GM12878 (cell line): ENCODE measurements around the gene FAM193B. TPM values are rescaled to one million over a fixed set of nuclear protein-coding genes. Genes with fewer than 3 reads are reported as not detected.

Source experiments
- CHD4 ChIP-seq: fragments of 200-600 bp; sonication (generic); IDR thresholded peaks from 2 replicates; pipeline ENCODE4 v1.6.1; 2016; ENCODE audit warnings: mild to moderate bottlenecking
- CTCF ChIP-seq, 3 experiments: IDR thresholded peaks in 2 of 3; conservative IDR thresholded peaks in 1 of 3; 2 replicates each; pipeline ENCODE4 v1.5.1; 2011; ENCODE audit warnings: low read depth in 3 of 3, low read length in 3 of 3, mild to moderate bottlenecking in 3 of 3, control low read depth in 2 of 3, moderate library complexity in 2 of 3, inconsistent platforms in 1 of 3, mixed read lengths in 1 of 3; ENCODE audit not compliant: control insufficient read depth in 2 of 3, insufficient read depth in 1 of 3; ENCODE audit errors: extremely low read depth in 1 of 3
- E2F8 ChIP-seq: fragments of 450-650 bp; IDR thresholded peaks from 2 replicates; pipeline ENCODE4 v1.6.1; 2018; ENCODE audit warnings: mild to moderate bottlenecking, low read depth, moderate library complexity; ENCODE audit not compliant: partially characterized antibody
- ESRRA ChIP-seq: IDR thresholded peaks from 2 replicates; pipeline ENCODE4 v1.6.1; 2012; ENCODE audit warnings: mild to moderate bottlenecking, low read length, improper control_type of control experiment
- HDGF ChIP-seq: fragments of 450-650 bp; IDR thresholded peaks from 2 replicates; pipeline ENCODE4 v1.6.1; 2016; ENCODE audit warnings: antibody characterized with exemption
- KAT2A ChIP-seq: conservative IDR thresholded peaks from 2 replicates; pipeline ENCODE4 v1.6.1; 2011; ENCODE audit warnings: low read depth, low read length; ENCODE audit not compliant: control insufficient read depth
- MEF2A ChIP-seq: IDR thresholded peaks from 2 replicates; pipeline ENCODE4 v1.6.1; 2011; ENCODE audit warnings: low read depth, mild to moderate bottlenecking, low read length, moderate library complexity; ENCODE audit not compliant: insufficient read depth
- NFYA ChIP-seq: IDR thresholded peaks from 2 replicates; pipeline ENCODE4 v1.6.1; 2011; ENCODE audit warnings: low read depth, mild to moderate bottlenecking, low read length, improper control_type of control experiment, borderline replicate concordance
- NR2C1 ChIP-seq: fragments of 450-650 bp; IDR thresholded peaks from 2 replicates; pipeline ENCODE4 v1.6.1; 2017; ENCODE audit warnings: antibody characterized with exemption, mild to moderate bottlenecking, moderate library complexity
- NRF1 ChIP-seq: conservative IDR thresholded peaks from 2 replicates; pipeline ENCODE4 v1.6.1; 2011; ENCODE audit warnings: mild to moderate bottlenecking, low read depth, low read length, improper control_type of control experiment
- PBX3 ChIP-seq: IDR thresholded peaks from 2 replicates; pipeline ENCODE4 v1.6.1; 2011; ENCODE audit warnings: mild to moderate bottlenecking, low read depth, low read length, moderate library complexity; ENCODE audit not compliant: insufficient replicate concordance
- RAD51 ChIP-seq: fragments of 450-650 bp; IDR thresholded peaks from 2 replicates; pipeline ENCODE4 v1.6.1; 2016; ENCODE audit warnings: moderate library complexity, mild to moderate bottlenecking, inconsistent platforms
- SRF ChIP-seq, 2 experiments: IDR thresholded peaks; 2 replicates each; pipeline ENCODE4 v1.6.1; 2011; ENCODE audit warnings: low read depth in 2 of 2, low read length in 2 of 2, mild to moderate bottlenecking in 1 of 2, moderate library complexity in 1 of 2
- TBL1XR1 ChIP-seq: IDR thresholded peaks from 2 replicates; pipeline ENCODE4 v1.6.1; 2012; ENCODE audit warnings: low read depth, low read length, improper control_type of control experiment
- USF2 ChIP-seq: IDR thresholded peaks from 2 replicates; pipeline ENCODE4 v1.6.1; 2011; ENCODE audit warnings: low read depth, low read length, improper control_type of control experiment, borderline replicate concordance
- WRNIP1 ChIP-seq: IDR thresholded peaks from 2 replicates; pipeline ENCODE4 v1.6.1; 2011; ENCODE audit warnings: low read depth, low read length, improper control_type of control experiment, borderline replicate concordance
- ZBED1 ChIP-seq: IDR thresholded peaks from 2 replicates; pipeline ENCODE4 v1.6.1; 2016; ENCODE audit warnings: borderline replicate concordance
- ZNF217 ChIP-seq: fragments of 450-650 bp; IDR thresholded peaks from 2 replicates; pipeline ENCODE4 v1.6.1; 2017; ENCODE audit warnings: antibody characterized with exemption, mild to moderate bottlenecking
- polyA plus RNA-seq, 11 experiments: library from polyadenylated mRNA; depleted of rRNA in 4 of 11; unstranded in 6 of 11; stranded (reverse) in 5 of 11; fragments of >200 nt; fragmentation: Nextera tagmentation in 4 of 11; fragmentation: Illumina TruSeq in 1 of 11; extraction: Ambion mirVana in 4 of 11; extraction: Trizol in 1 of 11; gene quantifications; 1 replicate in 1 of 11; 2 replicates in 10 of 11; pipeline versions ENCODE4 v1.2.1 to v1.2.3, GENCODE V29; 2011 to 2016; ENCODE audit warnings: inconsistent platforms in 2 of 11, missing spikeins in 2 of 11, low read depth in 1 of 11
- total RNA-seq, 4 experiments: library from RNA; depleted of rRNA in 3 of 4; stranded (reverse); fragments of >200 nt in 3 of 4; fragmentation: Illumina TruSeq in 1 of 4; extraction: Trizol in 1 of 4; gene quantifications; 2 replicates each; pipeline versions ENCODE4 v1.2.1 to v1.2.3, GENCODE V29; 2013 to 2021
- TF ChIP-seq, protein P1 (sequence below): fragments of 450-650 bp; IDR thresholded peaks from 2 replicates; pipeline ENCODE4 v1.6.1; 2017; ENCODE audit warnings: low read depth, mild to moderate bottlenecking, moderate library complexity
- TF ChIP-seq, protein P2 (sequence below): fragments of 450-650 bp; IDR thresholded peaks from 2 replicates; pipeline ENCODE4 v1.6.1; 2017; ENCODE audit warnings: mild to moderate bottlenecking

Gene FAM193B
- total and polyA plus RNA-seq, 10 of the 15 experiments (the other 5 are each of a cell fraction or from before 2014, with no cell fraction given): 3.3 to 47.0 (median 25.1) TPM

DNA sequence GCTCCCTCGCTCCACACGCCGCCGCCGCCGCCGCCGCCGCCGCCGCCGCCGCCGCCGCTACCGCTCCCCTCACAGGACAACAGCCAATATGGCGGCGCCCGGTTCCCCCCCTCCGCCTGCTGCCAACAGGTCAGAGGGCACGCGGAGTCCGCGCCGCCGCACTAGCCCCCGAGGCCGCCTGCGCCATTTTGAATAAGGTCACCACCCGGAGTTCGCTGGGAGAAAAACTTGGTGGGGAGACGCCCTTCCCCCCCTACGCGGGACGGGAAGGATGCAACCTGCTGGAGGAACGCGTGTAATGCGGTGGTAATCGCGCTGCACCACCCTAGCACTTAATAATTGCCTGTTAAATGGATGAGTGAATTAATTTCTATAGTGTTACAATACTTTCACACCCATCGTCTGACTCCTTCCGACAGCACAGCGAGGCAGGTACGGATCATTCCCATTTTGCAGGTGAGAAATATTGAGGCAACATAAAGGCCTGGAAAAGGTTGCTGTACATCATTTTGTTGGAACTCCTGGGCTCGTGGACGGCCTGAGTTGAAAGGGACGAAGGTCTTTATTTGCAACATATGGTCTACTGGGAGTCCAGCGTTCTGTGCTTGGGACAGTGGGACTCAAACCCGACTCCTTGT is at the start of gene FAM193B (continued):
- TF ChIP-seq TBL1XR1 (peak; percentile 47; the same call in 1 of the 2 replicates), NR2C1 (peak; percentile 99), ESRRA (no peak), NRF1 (peak; percentile 33; the same call in 1 of the 2 replicates), WRNIP1 (no peak), E2F8 (no peak), MEF2A (no peak), SRF (IDR thresholded peaks at IDR 0.05; ENCODE audit: low read depth in 2 of 2, low read length in 2 of 2) (no peak), RAD51 (no peak), USF2 (no peak), PBX3 (no peak), KAT2A (no peak), NFYA (no peak), ZBED1 (no peak), HDGF (no peak), CTCF (IDR thresholded peaks at IDR 0.05 in 2 of 3, conservative IDR thresholded peaks at IDR 0.05 in 1 of 3; ENCODE audit: control insufficient read depth in 2 of 3, extremely low read depth in 1 of 3, insufficient read depth in 1 of 3, low read depth in 3 of 3, low read length in 3 of 3) (no peak), CHD4 (no peak), ZNF217 (no peak)
- TF ChIP-seq, protein P1, sequence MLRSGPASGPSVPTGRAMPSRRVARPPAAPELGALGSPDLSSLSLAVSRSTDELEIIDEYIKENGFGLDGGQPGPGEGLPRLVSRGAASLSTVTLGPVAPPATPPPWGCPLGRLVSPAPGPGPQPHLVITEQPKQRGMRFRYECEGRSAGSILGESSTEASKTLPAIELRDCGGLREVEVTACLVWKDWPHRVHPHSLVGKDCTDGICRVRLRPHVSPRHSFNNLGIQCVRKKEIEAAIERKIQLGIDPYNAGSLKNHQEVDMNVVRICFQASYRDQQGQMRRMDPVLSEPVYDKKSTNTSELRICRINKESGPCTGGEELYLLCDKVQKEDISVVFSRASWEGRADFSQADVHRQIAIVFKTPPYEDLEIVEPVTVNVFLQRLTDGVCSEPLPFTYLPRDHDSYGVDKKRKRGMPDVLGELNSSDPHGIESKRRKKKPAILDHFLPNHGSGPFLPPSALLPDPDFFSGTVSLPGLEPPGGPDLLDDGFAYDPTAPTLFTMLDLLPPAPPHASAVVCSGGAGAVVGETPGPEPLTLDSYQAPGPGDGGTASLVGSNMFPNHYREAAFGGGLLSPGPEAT: no peak
- TF ChIP-seq, protein P2, sequence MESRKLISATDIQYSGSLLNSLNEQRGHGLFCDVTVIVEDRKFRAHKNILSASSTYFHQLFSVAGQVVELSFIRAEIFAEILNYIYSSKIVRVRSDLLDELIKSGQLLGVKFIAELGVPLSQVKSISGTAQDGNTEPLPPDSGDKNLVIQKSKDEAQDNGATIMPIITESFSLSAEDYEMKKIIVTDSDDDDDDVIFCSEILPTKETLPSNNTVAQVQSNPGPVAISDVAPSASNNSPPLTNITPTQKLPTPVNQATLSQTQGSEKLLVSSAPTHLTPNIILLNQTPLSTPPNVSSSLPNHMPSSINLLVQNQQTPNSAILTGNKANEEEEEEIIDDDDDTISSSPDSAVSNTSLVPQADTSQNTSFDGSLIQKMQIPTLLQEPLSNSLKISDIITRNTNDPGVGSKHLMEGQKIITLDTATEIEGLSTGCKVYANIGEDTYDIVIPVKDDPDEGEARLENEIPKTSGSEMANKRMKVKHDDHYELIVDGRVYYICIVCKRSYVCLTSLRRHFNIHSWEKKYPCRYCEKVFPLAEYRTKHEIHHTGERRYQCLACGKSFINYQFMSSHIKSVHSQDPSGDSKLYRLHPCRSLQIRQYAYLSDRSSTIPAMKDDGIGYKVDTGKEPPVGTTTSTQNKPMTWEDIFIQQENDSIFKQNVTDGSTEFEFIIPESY: no peak
